22Rv1 (cell line): ENCODE results near the gene PSMB11.

Experiments
- ZFX ChIP-seq: fragments of 450-650 bp; IDR thresholded peaks from 2 replicates; pipeline ENCODE4 v1.6.1; 2017; ENCODE audit warnings: antibody characterized with exemption, borderline replicate concordance
- TF ChIP-seq, protein P1 (sequence below): fragments of 450-650 bp; IDR thresholded peaks from 2 replicates; pipeline ENCODE4 v1.5.1; 2017; ENCODE audit warnings: mild to moderate bottlenecking

- TF ChIP-seq, protein P1, sequence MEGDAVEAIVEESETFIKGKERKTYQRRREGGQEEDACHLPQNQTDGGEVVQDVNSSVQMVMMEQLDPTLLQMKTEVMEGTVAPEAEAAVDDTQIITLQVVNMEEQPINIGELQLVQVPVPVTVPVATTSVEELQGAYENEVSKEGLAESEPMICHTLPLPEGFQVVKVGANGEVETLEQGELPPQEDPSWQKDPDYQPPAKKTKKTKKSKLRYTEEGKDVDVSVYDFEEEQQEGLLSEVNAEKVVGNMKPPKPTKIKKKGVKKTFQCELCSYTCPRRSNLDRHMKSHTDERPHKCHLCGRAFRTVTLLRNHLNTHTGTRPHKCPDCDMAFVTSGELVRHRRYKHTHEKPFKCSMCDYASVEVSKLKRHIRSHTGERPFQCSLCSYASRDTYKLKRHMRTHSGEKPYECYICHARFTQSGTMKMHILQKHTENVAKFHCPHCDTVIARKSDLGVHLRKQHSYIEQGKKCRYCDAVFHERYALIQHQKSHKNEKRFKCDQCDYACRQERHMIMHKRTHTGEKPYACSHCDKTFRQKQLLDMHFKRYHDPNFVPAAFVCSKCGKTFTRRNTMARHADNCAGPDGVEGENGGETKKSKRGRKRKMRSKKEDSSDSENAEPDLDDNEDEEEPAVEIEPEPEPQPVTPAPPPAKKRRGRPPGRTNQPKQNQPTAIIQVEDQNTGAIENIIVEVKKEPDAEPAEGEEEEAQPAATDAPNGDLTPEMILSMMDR: no peak
- TF ChIP-seq ZFX: no peak
Measured at GRCh38 chr14:23049011-23049410, 7.0 kb downstream of the PSMB11 start.
